Smooth muscle cell (in vitro differentiated cells): ENCODE measurements around the gene NWD2. TPM values are rescaled to one million over a fixed set of nuclear protein-coding genes. Genes with fewer than 3 reads are reported as not detected.

Experiments
- DNase-seq: peaks from one replicate; lab custom pipeline; 2025; ENCODE audit not compliant: unreplicated experiment; lab: John Stamatoyannopoulos, UW
- H2AFZ ChIP-seq: fragments of 200-600 bp; sonication (generic); 2 replicates; pipeline ENCODE4 v1.6.0; 2016; ENCODE audit warnings: antibody characterized with exemption, low read depth, mild to moderate bottlenecking
- H3F3A ChIP-seq: fragments of 200-600 bp; sonication (generic); 2 replicates; pipeline ENCODE4 v1.6.0; 2017; ENCODE audit warnings: antibody characterized with exemption, low read depth
- H3K27ac ChIP-seq: fragments of 200-600 bp; sonication (generic); 2 replicates; pipeline ENCODE4 v1.5.1; 2016; ENCODE audit warnings: low read depth, mild to moderate bottlenecking
- H3K27me3 ChIP-seq: fragments of 200-600 bp; sonication (generic); 2 replicates; pipeline ENCODE4 v1.6.1; 2016; ENCODE audit warnings: low read depth, mild to moderate bottlenecking
- H3K36me3 ChIP-seq: fragments of 200-600 bp; sonication (generic); 2 replicates; pipeline ENCODE4 v1.5.1; 2016; ENCODE audit warnings: low read depth
- H3K4me1 ChIP-seq: fragments of 200-600 bp; sonication (generic); 2 replicates; pipeline ENCODE4 v1.5.1; 2016; ENCODE audit warnings: low read depth
- H3K4me2 ChIP-seq: fragments of 200-600 bp; sonication (generic); 2 replicates; pipeline ENCODE4 v1.6.0; 2016; ENCODE audit warnings: mild to moderate bottlenecking
- H3K4me3 ChIP-seq: fragments of 200-600 bp; sonication (generic); 2 replicates; pipeline ENCODE4 v1.5.1; 2016; ENCODE audit warnings: mild to moderate bottlenecking
- H3K79me2 ChIP-seq: fragments of 200-600 bp; sonication (generic); 2 replicates; pipeline ENCODE4 v1.6.0; 2016; ENCODE audit warnings: low read depth, mild to moderate bottlenecking
- H3K9ac ChIP-seq: fragments of 200-600 bp; sonication (generic); 2 replicates; pipeline ENCODE4 v1.6.0; 2016; ENCODE audit warnings: low read depth
- H3K9me3 ChIP-seq: fragments of 200-600 bp; sonication (generic); replicated peaks from 2 replicates; pipeline ENCODE4 v1.5.1; 2016; ENCODE audit warnings: low read depth
- H4K20me1 ChIP-seq: fragments of 200-600 bp; sonication (generic); 2 replicates; pipeline ENCODE4 v1.6.0; 2016; ENCODE audit warnings: low read depth
- WGBS: methylation state at CpG from one replicate; pipeline ENCODE4 v1.1.7; 2016; ENCODE audit warnings: low lambda C conversion rate; 5-methylcytosine and 5-hydroxymethylcytosine counted together
- polyA plus RNA-seq: library from polyadenylated mRNA; unstranded; fragments of >200 nt; fragmentation: Nextera tagmentation; extraction: Ambion mirVana; gene quantifications from 2 replicates; pipeline ENCODE4 v1.2.1, GENCODE V29; 2016
- total RNA-seq: library from RNA; depleted of rRNA; stranded (reverse); fragments of >200 nt; gene quantifications from 2 replicates; pipeline ENCODE4 v1.2.3, GENCODE V29; 2014
- TF ChIP-seq, protein P1 (sequence below): fragments of 200-600 bp; sonication (generic); IDR thresholded peaks from 2 replicates; pipeline ENCODE4 v1.5.1; 2017; ENCODE audit warnings: borderline replicate concordance, mild to moderate bottlenecking, antibody characterized with exemption; ENCODE audit not compliant: insufficient read depth, poor library complexity, severe bottlenecking

NWD2 gene
- total and polyA plus RNA-seq, 2 experiments from 2014 or later = not detected

DNA sequence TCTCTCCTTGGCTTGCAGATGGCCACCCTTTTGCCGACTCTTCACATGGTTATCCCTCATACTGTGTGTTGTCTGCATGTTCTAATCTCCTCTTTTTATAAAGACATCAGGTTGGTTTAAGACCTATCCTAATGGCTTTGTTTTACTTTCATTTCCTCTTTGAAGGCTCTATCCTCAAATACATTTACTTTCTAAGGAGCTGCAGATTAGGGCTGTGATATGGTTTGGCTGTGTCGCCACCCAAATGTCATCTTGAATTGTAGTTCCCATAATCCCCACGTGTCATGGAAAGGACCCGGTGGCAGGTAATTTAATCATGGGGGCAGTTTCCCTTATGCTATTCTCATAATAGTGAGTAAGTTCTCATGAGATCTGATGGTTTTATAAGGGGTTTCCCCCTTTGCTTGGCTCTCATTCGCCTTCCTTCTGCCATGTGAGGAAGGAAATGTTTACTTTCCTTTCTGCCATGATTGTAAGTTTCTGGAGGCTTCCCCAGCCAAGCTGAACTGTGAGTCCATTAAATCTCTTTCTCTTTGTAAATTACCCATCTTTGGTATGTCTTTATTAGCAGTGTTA, 237.1 kb downstream of the NWD2 start:
- no peaks in the 10 kb centered on the region for H3F3A ChIP-seq
- TF ChIP-seq, protein P1, sequence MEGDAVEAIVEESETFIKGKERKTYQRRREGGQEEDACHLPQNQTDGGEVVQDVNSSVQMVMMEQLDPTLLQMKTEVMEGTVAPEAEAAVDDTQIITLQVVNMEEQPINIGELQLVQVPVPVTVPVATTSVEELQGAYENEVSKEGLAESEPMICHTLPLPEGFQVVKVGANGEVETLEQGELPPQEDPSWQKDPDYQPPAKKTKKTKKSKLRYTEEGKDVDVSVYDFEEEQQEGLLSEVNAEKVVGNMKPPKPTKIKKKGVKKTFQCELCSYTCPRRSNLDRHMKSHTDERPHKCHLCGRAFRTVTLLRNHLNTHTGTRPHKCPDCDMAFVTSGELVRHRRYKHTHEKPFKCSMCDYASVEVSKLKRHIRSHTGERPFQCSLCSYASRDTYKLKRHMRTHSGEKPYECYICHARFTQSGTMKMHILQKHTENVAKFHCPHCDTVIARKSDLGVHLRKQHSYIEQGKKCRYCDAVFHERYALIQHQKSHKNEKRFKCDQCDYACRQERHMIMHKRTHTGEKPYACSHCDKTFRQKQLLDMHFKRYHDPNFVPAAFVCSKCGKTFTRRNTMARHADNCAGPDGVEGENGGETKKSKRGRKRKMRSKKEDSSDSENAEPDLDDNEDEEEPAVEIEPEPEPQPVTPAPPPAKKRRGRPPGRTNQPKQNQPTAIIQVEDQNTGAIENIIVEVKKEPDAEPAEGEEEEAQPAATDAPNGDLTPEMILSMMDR = no peak
- no peaks in the 10 kb centered on the region for H4K20me1 ChIP-seq
- peaks cover 6% of the 10 kb centered on the region for H3K4me1 ChIP-seq
- no peak overlapping the region for H3K4me2 ChIP-seq
- no peaks in the 10 kb centered on the region for H3K9me3 ChIP-seq
- DNase-seq = no peak
- no peak overlapping the region for H3K9ac ChIP-seq
- no peak overlapping the region for H2AFZ ChIP-seq
- H3K36me3 ChIP-seq = no peaks in the 10 kb centered on the region
- no peak overlapping the region for H3K27ac ChIP-seq
- 91% methylated on average over 5 of the region's 5 CpGs for WGBS
- H3K27me3 ChIP-seq = no peaks in the 10 kb centered on the region
- H3K4me3 ChIP-seq = no peak overlapping the region
- no peaks in the 10 kb centered on the region for H3K79me2 ChIP-seq

DNA sequence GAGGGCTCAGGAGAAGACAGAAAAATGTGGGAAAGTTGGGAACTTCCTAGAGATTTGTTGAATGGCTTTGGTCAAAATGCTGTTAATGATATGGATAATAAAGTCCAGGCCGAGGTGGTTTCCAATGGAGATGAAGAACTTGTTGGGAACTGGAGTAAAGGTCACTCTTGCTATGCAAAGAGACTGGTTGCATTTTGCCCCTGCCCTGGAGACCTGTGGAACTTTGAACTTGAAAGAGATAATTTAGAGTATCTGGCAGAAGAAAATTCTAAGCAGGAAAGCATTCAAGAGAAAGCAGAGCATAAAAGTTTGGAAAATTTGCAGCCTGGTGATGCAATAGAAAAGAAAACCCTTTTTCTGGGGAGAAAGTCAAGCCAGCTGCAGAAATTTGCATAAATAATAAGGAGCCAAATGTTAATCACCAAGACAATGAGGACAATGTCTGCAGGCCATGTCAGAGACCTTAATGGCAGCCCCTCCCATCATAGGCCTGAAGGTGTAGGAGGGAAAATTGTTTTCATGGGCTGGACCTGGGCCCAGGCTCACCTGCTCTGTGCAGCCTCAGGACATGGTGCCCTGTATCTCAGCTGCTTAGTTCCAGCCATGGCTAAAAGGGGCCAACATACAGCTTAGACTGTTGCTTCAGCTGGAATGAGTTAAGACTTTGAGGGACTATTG, 237.8 kb downstream of the NWD2 start:
- Histone ChIP-seq H3K9ac (no peak overlapping the region), H2AFZ (no peak overlapping the region), H3K9me3 (no peaks in the 10 kb centered on the region), H3K4me2 (no peak overlapping the region), H3K27ac (no peak overlapping the region), H3K4me3 (no peak overlapping the region), H3F3A (no peaks in the 10 kb centered on the region), H3K79me2 (no peaks in the 10 kb centered on the region), H3K27me3 (no peaks in the 10 kb centered on the region), H4K20me1 (no peaks in the 10 kb centered on the region), H3K36me3 (no peaks in the 10 kb centered on the region), H3K4me1 (peaks cover 7% of the 10 kb centered on the region)
- WGBS = 75% methylated on average over 1 of the region's 1 CpG
- TF ChIP-seq, protein P1 = no peak
- no peak for DNase-seq

DNA sequence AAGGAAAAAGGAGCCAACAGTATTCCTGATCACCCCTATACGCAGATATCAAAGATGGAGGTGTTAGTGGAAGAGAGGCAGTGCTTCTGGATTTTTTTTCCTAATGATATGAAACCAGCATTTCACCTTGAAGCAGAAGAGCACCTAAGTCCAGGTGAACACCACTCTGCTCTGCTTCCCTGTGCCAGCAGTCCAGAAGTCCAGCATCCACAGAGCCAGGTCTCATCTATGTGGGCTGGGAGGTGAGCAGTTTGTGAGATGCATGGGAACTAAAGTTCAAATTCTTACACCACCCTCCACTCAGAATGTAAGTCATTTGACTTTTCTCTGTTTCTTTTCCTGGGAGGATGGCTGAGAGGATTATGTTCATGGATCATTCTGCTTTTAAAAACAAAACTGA, 239.1 kb downstream of the NWD2 start:
- no peaks in the 10 kb centered on the region for H4K20me1 ChIP-seq
- peaks cover 7% of the 10 kb centered on the region for H3K4me1 ChIP-seq
- H3K9ac ChIP-seq = no peak overlapping the region
- DNase-seq = no peak
- H3K4me2 ChIP-seq = no peak overlapping the region
- WGBS = 83% methylated on average over 1 of the region's 1 CpG
- H2AFZ ChIP-seq = no peak overlapping the region
- no peaks in the 10 kb centered on the region for H3F3A ChIP-seq
- no peak overlapping the region for H3K4me3 ChIP-seq
- no peaks in the 10 kb centered on the region for H3K9me3 ChIP-seq
- H3K27me3 ChIP-seq = no peaks in the 10 kb centered on the region
- no peaks in the 10 kb centered on the region for H3K79me2 ChIP-seq
- H3K36me3 ChIP-seq = no peaks in the 10 kb centered on the region
- TF ChIP-seq, protein P1 = no peak
- H3K27ac ChIP-seq = no peak overlapping the region

DNA sequence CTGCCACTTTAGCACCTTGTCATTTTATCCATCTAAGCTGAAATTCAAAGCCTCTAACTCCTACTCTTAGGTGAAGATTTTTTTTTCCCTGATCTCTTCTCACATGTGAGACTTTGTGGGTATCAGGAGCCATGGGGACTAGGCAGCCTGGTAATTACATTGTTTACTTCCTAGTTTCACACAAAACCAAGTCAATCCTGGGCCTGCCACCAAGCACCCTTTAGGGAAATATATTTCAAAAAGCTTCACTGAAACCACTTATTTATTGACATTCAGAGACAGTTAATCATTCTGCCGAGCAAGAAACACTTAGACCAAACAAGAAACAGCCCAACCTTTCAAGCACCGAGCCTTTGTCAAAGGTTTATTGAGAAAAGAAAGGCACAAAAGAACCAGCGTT, 241.6 kb downstream of the NWD2 start:
- H2AFZ ChIP-seq = no peak overlapping the region
- no peaks in the 10 kb centered on the region for H3K27me3 ChIP-seq
- TF ChIP-seq, protein P1 = no peak
- peaks cover 7% of the 10 kb centered on the region for H3K4me1 ChIP-seq
- H3K4me3 ChIP-seq = no peak overlapping the region
- no peak overlapping the region for H3K9ac ChIP-seq
- DNase-seq = no peak
- no peaks in the 10 kb centered on the region for H4K20me1 ChIP-seq
- no peak overlapping the region for H3K4me2 ChIP-seq
- H3K36me3 ChIP-seq = no peaks in the 10 kb centered on the region
- WGBS = 71% methylated on average over 3 of the region's 3 CpGs
- no peak overlapping the region for H3K27ac ChIP-seq
- H3F3A ChIP-seq = no peaks in the 10 kb centered on the region
- H3K9me3 ChIP-seq = no peaks in the 10 kb centered on the region
- no peaks in the 10 kb centered on the region for H3K79me2 ChIP-seq
